GM12873 (cell line): ENCODE data around the gene CHST11.

Experiments used
- CTCF ChIP-seq: IDR thresholded peaks from 2 replicates; pipeline ENCODE4 v1.5.1; 2012; ENCODE audit warnings: low read depth, mild to moderate bottlenecking, moderate library complexity, low read length, control low read depth; ENCODE audit not compliant: insufficient read depth; ENCODE audit errors: missing control alignments

The CHST11 gene

GRCh38 chr12:104544836-104545235 is 88.1 kb downstream of the CHST11 start:
- no peak for TF ChIP-seq CTCF

GRCh38 chr12:104546575-104546974 is 89.8 kb downstream of the CHST11 start:
- TF ChIP-seq CTCF: no peak

- no peak for TF ChIP-seq CTCF
Observed at GRCh38 chr12:104547235-104547634, 90.5 kb downstream of the CHST11 start.

- no peak for TF ChIP-seq CTCF
Observed at GRCh38 chr12:104549815-104550480, 93.2 kb downstream of the CHST11 start.

- TF ChIP-seq CTCF: no peak
Observed at GRCh38 chr12:104551313-104551931, 94.7 kb downstream of the CHST11 start.

- TF ChIP-seq CTCF: no peak
Observed at GRCh38 chr12:104553421-104553820, 96.7 kb downstream of the CHST11 start.

- no peak for TF ChIP-seq CTCF
Observed at GRCh38 chr12:104555648-104556047, 98.9 kb downstream of the CHST11 start.
